A673 (cell line): Measurements from ENCODE around the gene MIA2. TPM values are rescaled to one million over a fixed set of nuclear protein-coding genes. Genes with fewer than 3 reads are reported as not detected.
"Not testable (repeated sequence)": the region's sequence is repeated elsewhere in the genome, so short reads cannot be mapped to it uniquely, and the experiment has no call there.

Experiments used
- BruUV-seq: library from RNA; stranded (reverse); fragments of 400-500 nt; replicated peaks from 2 replicates; lab custom pipeline; 2021; lab: Mats Ljungman, UMichigan
- CTCF ChIA-PET: fragments of 300-600 bp; sonication (Branson Sonifier 250); formaldehyde crosslinking; loops from one replicate; lab custom pipeline; 2022; ENCODE audit warnings: antibody characterized with exemption; lab: Charles Lee
- POLR2A ChIA-PET: fragments of 300-600 bp; sonication (Branson Sonifier 250); formaldehyde crosslinking; loops from one replicate; lab custom pipeline; 2022; ENCODE audit warnings: antibody characterized with exemption; ENCODE audit not compliant: low non-redundant PET; lab: Charles Lee
- DNase-seq: peaks from one replicate; pipeline ENCODE4 v3.0.0-alpha.2; 2015; ENCODE audit warnings: low spot score
- H3K27ac ChIP-seq: fragments of 200-600 bp; sonication (generic); 2 replicates; pipeline ENCODE4 v1.5.1; 2016; ENCODE audit warnings: mixed run types, low read depth, mild to moderate bottlenecking, mixed read lengths, antibody characterized with exemption, low read length; ENCODE audit not compliant: poor library complexity, severe bottlenecking
- H3K27me3 ChIP-seq: fragments of 200-600 bp; sonication (generic); replicated peaks from 2 replicates; pipeline ENCODE4 v1.6.1; 2017; ENCODE audit warnings: mixed run types, low read depth, mild to moderate bottlenecking, mixed read lengths, antibody characterized with exemption, low read length; ENCODE audit not compliant: insufficient read depth, poor library complexity
- H3K36me3 ChIP-seq: fragments of 200-600 bp; sonication (generic); 2 replicates; pipeline ENCODE4 v1.6.1; 2016; ENCODE audit warnings: mixed run types, mild to moderate bottlenecking, mixed read lengths, antibody characterized with exemption, low read length; ENCODE audit not compliant: insufficient read depth, poor library complexity, severe bottlenecking
- H3K4me1 ChIP-seq: fragments of 200-600 bp; sonication (generic); 2 replicates; pipeline ENCODE4 v1.6.1; 2017; ENCODE audit warnings: mixed run types, mild to moderate bottlenecking, mixed read lengths, antibody characterized with exemption, low read length; ENCODE audit not compliant: insufficient read depth, poor library complexity, severe bottlenecking
- H3K4me3 ChIP-seq: fragments of 200-600 bp; sonication (generic); 2 replicates; pipeline ENCODE4 v1.5.1; 2016; ENCODE audit warnings: low read depth, mixed run types, mild to moderate bottlenecking, mixed read lengths, low read length; ENCODE audit not compliant: poor library complexity, severe bottlenecking
- H3K9me3 ChIP-seq: fragments of 200-600 bp; sonication (generic); 2 replicates; pipeline ENCODE4 v1.6.1; 2016; ENCODE audit warnings: mixed run types, low read depth, mild to moderate bottlenecking, mixed read lengths, antibody characterized with exemption, low read length; ENCODE audit not compliant: poor library complexity, severe bottlenecking
- CTCF ChIP-seq: fragments of 300-800, 200-600 bp; sonication (generic); conservative IDR thresholded peaks from 2 replicates; pipeline ENCODE4 v1.5.1; 2017; ENCODE audit warnings: low read depth, mild to moderate bottlenecking, antibody characterized with exemption, low read length, moderate library complexity, mixed read lengths
- EZH2 ChIP-seq: fragments of 200-600 bp; sonication (generic); IDR thresholded peaks from 2 replicates; pipeline ENCODE4 v1.6.1; 2017; ENCODE audit warnings: borderline replicate concordance, low read depth, mild to moderate bottlenecking, mixed read lengths, antibody characterized with exemption, low read length; ENCODE audit not compliant: poor library complexity, severe bottlenecking
- intact Hi-C: fragments of 100-400 bp; cut with micrococcal nuclease; formaldehyde crosslinking; loops from one replicate; pipeline ENCODE4 v1.10.0; 2022; ENCODE audit not compliant: unreplicated experiment
- total RNA-seq: library from RNA; stranded (reverse); gene quantifications from 2 replicates; pipeline ENCODE4 v1.2.3, GENCODE V29; 2021

Gene MIA2
- total RNA-seq, 1 experiment from 2014 or later = 16.7 TPM

- no peak for TF ChIP-seq EZH2
- no peak for TF ChIP-seq CTCF
- intact Hi-C loops = no loop called here
- DNase-seq = peak; percentile 6
- H3K36me3 ChIP-seq = no peaks in the 10 kb centered on the region
- ChIA-PET CTCF (no interaction called here), POLR2A (no interaction called here)
- no peaks in the 10 kb centered on the region for H3K4me1 ChIP-seq
- H3K4me3 ChIP-seq = no peak overlapping the region
- H3K27ac ChIP-seq = no peak overlapping the region
- no TSS peak for BruUV-seq
- H3K9me3 ChIP-seq = no peaks in the 10 kb centered on the region
- no peaks in the 10 kb centered on the region for H3K27me3 ChIP-seq
These were observed 16.4 kb upstream of the MIA2 start for GRCh38 chr14:39217214-39217879.

- ChIA-PET POLR2A (no interaction called here), CTCF (no interaction called here)
- TF ChIP-seq EZH2 = no peak
- no peak for TF ChIP-seq CTCF
- no peak overlapping the region for H3K27ac ChIP-seq
- no peak overlapping the region for H3K4me3 ChIP-seq
- no peak for DNase-seq
- no peaks in the 10 kb centered on the region for H3K27me3 ChIP-seq
- H3K9me3 ChIP-seq = no peaks in the 10 kb centered on the region
- intact Hi-C loops = no loop called here
- H3K36me3 ChIP-seq = no peaks in the 10 kb centered on the region
- no TSS peak for BruUV-seq
- no peaks in the 10 kb centered on the region for H3K4me1 ChIP-seq
These were observed 15.4 kb upstream of the MIA2 start for GRCh38 chr14:39218171-39218769.

GRCh38 chr14:39219075-39219499 lies 14.6 kb upstream of the MIA2 start:
- POLR2A ChIA-PET = no interaction called here
- no peak overlapping the region for H3K27ac ChIP-seq
- BruUV-seq = no TSS peak

GRCh38 chr14:39220473-39220872 lies 13.2 kb upstream of the MIA2 start:
- H3K27ac ChIP-seq, H3K4me1 ChIP-seq, H3K36me3 ChIP-seq, CTCF ChIA-PET, POLR2A ChIA-PET, H3K4me3 ChIP-seq, DNase-seq, intact Hi-C loops, BruUV-seq, H3K27me3 ChIP-seq, H3K9me3 ChIP-seq: not testable (repeated sequence)

More at GRCh38 chr14:39219075-39219499, 14.6 kb upstream of the MIA2 start:
- DNase-seq = no peak
- CTCF ChIA-PET = no interaction called here
- no peaks in the 10 kb centered on the region for H3K4me1 ChIP-seq
- intact Hi-C loops = no loop called here
- no peaks in the 10 kb centered on the region for H3K27me3 ChIP-seq
- H3K9me3 ChIP-seq = no peaks in the 10 kb centered on the region
- H3K36me3 ChIP-seq = no peaks in the 10 kb centered on the region
- TF ChIP-seq CTCF = no peak
- H3K4me3 ChIP-seq = no peak overlapping the region
